ENCODE results near the gene WHRN. TPM values are rescaled to one million over a fixed set of nuclear protein-coding genes. Genes with fewer than 3 reads are reported as not detected.

Gene WHRN
- total RNA-seq, 1 donor from 2014 or later, result 11.9 TPM

GRCh38 chr9:114532561-114533237 is 27.4 kb upstream of the WHRN start:
- Mint-ChIP-seq H3K27ac (no peak overlapping the region), H3K27me3 (peaks cover 12% of the 10 kb centered on the region), H3K9me3 (ENCODE audit: low read depth) (no peaks in the 10 kb centered on the region), H3K4me3 (ENCODE audit: low read depth) (no peak overlapping the region), H3K36me3 (ENCODE audit: insufficient read depth) (no peaks in the 10 kb centered on the region), H3K4me1 (ENCODE audit: low read depth) (no peaks in the 10 kb centered on the region)
- DNase-seq (ENCODE audit: low spot score, unreplicated experiment), result no peak
- TF ChIP-seq CTCF (IDR thresholded peaks at IDR 0.05; ENCODE audit: unreplicated experiment), result no peak

GRCh38 chr9:114529285-114529684 is 24.0 kb upstream of the WHRN start:
- Mint-ChIP-seq H3K4me1 (ENCODE audit: low read depth) (peaks cover 2% of the 10 kb centered on the region), H3K4me3 (ENCODE audit: low read depth) (no peak overlapping the region), H3K9me3 (ENCODE audit: low read depth) (no peaks in the 10 kb centered on the region), H3K27me3 (peaks cover 24% of the 10 kb centered on the region), H3K27ac (no peak overlapping the region), H3K36me3 (ENCODE audit: insufficient read depth) (no peaks in the 10 kb centered on the region)
- no peak for DNase-seq (ENCODE audit: low spot score, unreplicated experiment)
- no peak for TF ChIP-seq CTCF (IDR thresholded peaks at IDR 0.05; ENCODE audit: unreplicated experiment)

- no peak for DNase-seq (ENCODE audit: low spot score, unreplicated experiment)
- Mint-ChIP-seq H3K27me3 (peaks cover 35% of the 10 kb centered on the region), H3K27ac (no peak overlapping the region), H3K9me3 (ENCODE audit: low read depth) (no peaks in the 10 kb centered on the region), H3K4me1 (ENCODE audit: low read depth) (peaks cover 2% of the 10 kb centered on the region), H3K36me3 (ENCODE audit: insufficient read depth) (no peaks in the 10 kb centered on the region), H3K4me3 (ENCODE audit: low read depth) (no peak overlapping the region)
- TF ChIP-seq CTCF (IDR thresholded peaks at IDR 0.05; ENCODE audit: unreplicated experiment), result no peak
These were observed 21.5 kb upstream of the WHRN start for GRCh38 chr9:114526807-114527206.

- no peaks in the 10 kb centered on the region for H3K36me3 Mint-ChIP-seq (ENCODE audit: insufficient read depth)
- H3K4me1 Mint-ChIP-seq (ENCODE audit: low read depth), result peaks cover 2% of the 10 kb centered on the region
- H3K4me3 Mint-ChIP-seq (ENCODE audit: low read depth), result no peak overlapping the region
- H3K9me3 Mint-ChIP-seq (ENCODE audit: low read depth), result no peaks in the 10 kb centered on the region
- no peak for DNase-seq (ENCODE audit: low spot score, unreplicated experiment)
- no peak overlapping the region for H3K27ac Mint-ChIP-seq
- no peak for TF ChIP-seq CTCF (IDR thresholded peaks at IDR 0.05; ENCODE audit: unreplicated experiment)
- peaks cover 35% of the 10 kb centered on the region for H3K27me3 Mint-ChIP-seq
These were observed 20.2 kb upstream of the WHRN start for GRCh38 chr9:114525513-114525912.

GRCh38 chr9:114524247-114524681 is 19.0 kb upstream of the WHRN start:
- H3K4me3 Mint-ChIP-seq (ENCODE audit: low read depth), result no peak overlapping the region
- TF ChIP-seq CTCF (IDR thresholded peaks at IDR 0.05; ENCODE audit: unreplicated experiment), result no peak
- peaks cover 2% of the 10 kb centered on the region for H3K4me1 Mint-ChIP-seq (ENCODE audit: low read depth)
- DNase-seq (ENCODE audit: low spot score, unreplicated experiment), result no peak
- H3K27ac Mint-ChIP-seq, result no peak overlapping the region
- no peaks in the 10 kb centered on the region for H3K9me3 Mint-ChIP-seq (ENCODE audit: low read depth)
- peaks cover 39% of the 10 kb centered on the region for H3K27me3 Mint-ChIP-seq
- no peaks in the 10 kb centered on the region for H3K36me3 Mint-ChIP-seq (ENCODE audit: insufficient read depth)
